HFFc6 (cell line): ENCODE data around the gene PHLDB1. TPM values are rescaled to one million over a fixed set of nuclear protein-coding genes. Genes with fewer than 3 reads are reported as not detected.

Source experiments
- DNase-seq: peaks from one replicate; pipeline ENCODE4 v3.0.0-alpha.2; 2018
- H3K27ac Mint-ChIP-seq: 2 replicates; pipeline ENCODE4 v1.8.0; 2020; ENCODE audit warnings: mild to moderate bottlenecking, mixed read lengths
- H3K27me3 Mint-ChIP-seq: 2 replicates; pipeline ENCODE4 v1.8.0; 2021; ENCODE audit warnings: mild to moderate bottlenecking, moderate library complexity, mixed read lengths; ENCODE audit not compliant: insufficient read depth
- H3K36me3 Mint-ChIP-seq: 2 replicates; pipeline ENCODE4 v1.8.0; 2021; ENCODE audit warnings: low read depth, mixed read lengths
- H3K4me1 Mint-ChIP-seq: 2 replicates; pipeline ENCODE4 v1.8.0; 2020; ENCODE audit warnings: low read depth, mixed read lengths
- H3K4me3 Mint-ChIP-seq: 2 replicates; pipeline ENCODE4 v1.8.0; 2020; ENCODE audit warnings: mild to moderate bottlenecking, moderate library complexity, mixed read lengths
- H3K9me3 Mint-ChIP-seq: 2 replicates; pipeline ENCODE4 v1.8.0; 2020; ENCODE audit warnings: mild to moderate bottlenecking, mixed read lengths
- microRNA-seq: library from miRNA; unstranded; fragments of <30 nt; microRNA quantifications from one replicate; pipeline ENCODE4, GENCODE V29; 2019
- total RNA-seq, 6 experiments: library from RNA; stranded (reverse); fragmentation: NEBNext Ultra II Directional; extraction: Animal tissue kit (Norgen Biotek cat#: 25700); gene quantifications; 2 replicates in 1 of 6; 3 replicates in 5 of 6; pipeline ENCODE4 v1.2.3, GENCODE V29; 2021
- TF ChIP-seq, protein P1 (sequence below): fragments of 200-600 bp; sonication (generic); IDR thresholded peaks from 2 replicates; pipeline ENCODE4 v1.5.0; 2021; ENCODE audit warnings: antibody characterized with exemption, mild to moderate bottlenecking

The PHLDB1 gene
- total RNA-seq, 6 experiments from 2014 or later, result 106 to 121 (median 114) TPM

DNA sequence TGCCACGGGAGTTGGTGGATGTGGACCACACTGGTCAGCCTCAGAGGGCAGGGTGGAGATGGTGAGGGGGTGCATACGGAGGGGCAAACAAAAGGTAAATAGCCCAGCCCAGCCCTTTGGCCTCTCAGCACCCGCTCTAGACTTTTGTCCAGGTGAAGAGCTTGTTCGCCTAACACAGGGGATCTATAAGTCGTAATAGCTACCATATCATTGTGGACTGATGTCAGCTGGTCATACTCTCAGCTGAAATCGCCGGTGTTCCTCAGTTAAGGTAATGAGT, 99.1 kb downstream of the PHLDB1 start:
- Mint-ChIP-seq H3K27me3 (peaks cover 29% of the 10 kb centered on the region), H3K4me1 (peaks cover 11% of the 10 kb centered on the region; the same call in 1 of the 2 replicates), H3K36me3 (no peaks in the 10 kb centered on the region), H3K27ac (no peak overlapping the region), H3K9me3 (no peaks in the 10 kb centered on the region), H3K4me3 (no peak overlapping the region)
- TF ChIP-seq, protein P1, sequence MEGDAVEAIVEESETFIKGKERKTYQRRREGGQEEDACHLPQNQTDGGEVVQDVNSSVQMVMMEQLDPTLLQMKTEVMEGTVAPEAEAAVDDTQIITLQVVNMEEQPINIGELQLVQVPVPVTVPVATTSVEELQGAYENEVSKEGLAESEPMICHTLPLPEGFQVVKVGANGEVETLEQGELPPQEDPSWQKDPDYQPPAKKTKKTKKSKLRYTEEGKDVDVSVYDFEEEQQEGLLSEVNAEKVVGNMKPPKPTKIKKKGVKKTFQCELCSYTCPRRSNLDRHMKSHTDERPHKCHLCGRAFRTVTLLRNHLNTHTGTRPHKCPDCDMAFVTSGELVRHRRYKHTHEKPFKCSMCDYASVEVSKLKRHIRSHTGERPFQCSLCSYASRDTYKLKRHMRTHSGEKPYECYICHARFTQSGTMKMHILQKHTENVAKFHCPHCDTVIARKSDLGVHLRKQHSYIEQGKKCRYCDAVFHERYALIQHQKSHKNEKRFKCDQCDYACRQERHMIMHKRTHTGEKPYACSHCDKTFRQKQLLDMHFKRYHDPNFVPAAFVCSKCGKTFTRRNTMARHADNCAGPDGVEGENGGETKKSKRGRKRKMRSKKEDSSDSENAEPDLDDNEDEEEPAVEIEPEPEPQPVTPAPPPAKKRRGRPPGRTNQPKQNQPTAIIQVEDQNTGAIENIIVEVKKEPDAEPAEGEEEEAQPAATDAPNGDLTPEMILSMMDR, result no peak
- no peak for DNase-seq

Small RNA genes within 50 kb of the gene (microRNA-seq; reads per million reads assigned to microRNA genes)
- gene MIR6716, result not detected

Other genes starting within 250 kb of the PHLDB1 start
- gene UBE4A, start 248.0 kb upstream of the PHLDB1 start, total RNA-seq, result 10 to 100 TPM; 46.2 to 62.7 (median 54.1) TPM
- 100 to 1,000 TPM; 196 to 275 (median 223) TPM for gene ATP5MG, start 206.0 kb upstream of the PHLDB1 start, total RNA-seq
- gene KMT2A, start 171.1 kb upstream of the PHLDB1 start, total RNA-seq, result 10 to 100 TPM; 29.3 to 39.3 (median 34.4) TPM
- under 1 TPM in 5 of 6 experiments, not detected in 1; 0.25 to 0.88 (median 0.52) TPM for gene TTC36, start 80.1 kb upstream of the PHLDB1 start, total RNA-seq
- 10 to 100 TPM; 10.8 to 17.1 (median 14.0) TPM for gene TMEM25, start 76.4 kb upstream of the PHLDB1 start, total RNA-seq
- 10 to 100 TPM; 17.3 to 22.4 (median 20.2) TPM for gene IFT46, start 41.7 kb upstream of the PHLDB1 start, total RNA-seq
- gene ARCN1, start 35.2 kb upstream of the PHLDB1 start, total RNA-seq, result 100 to 1,000 TPM; 271 to 331 (median 319) TPM
- under 1 TPM in 1 of 6 experiments, not detected in 5; 0.07 TPM for gene TREH, start 72.0 kb downstream of the PHLDB1 start, total RNA-seq
- 100 to 1,000 TPM; 127 to 151 (median 133) TPM for gene DDX6, start 183.5 kb downstream of the PHLDB1 start, total RNA-seq